Trophoblast cell (in vitro differentiated cells and primary cell): ENCODE results near the gene IL10. TPM values are rescaled to one million over a fixed set of nuclear protein-coding genes. Genes with fewer than 3 reads are reported as not detected.

Source experiments
- DNase-seq, 2 donors: peaks; one replicate each; pipeline ENCODE4 v3.0.0-alpha.2; 2016
- H2AFZ ChIP-seq: 2 replicates; pipeline ENCODE4 v1.6.1; 2013; ENCODE audit warnings: low read length, moderate library complexity, mild to moderate bottlenecking; ENCODE audit not compliant: insufficient read depth, poor library complexity
- H2AK5ac ChIP-seq: 2 replicates; pipeline ENCODE4 v1.6.1; 2013; ENCODE audit warnings: mild to moderate bottlenecking, low read length
- H2BK120ac ChIP-seq: 2 replicates; pipeline ENCODE4 v1.6.1; 2013; ENCODE audit warnings: low read length, mild to moderate bottlenecking, moderate library complexity; ENCODE audit not compliant: insufficient read depth, poor library complexity
- H2BK12ac ChIP-seq: 2 replicates; pipeline ENCODE4 v1.6.1; 2013; ENCODE audit warnings: mild to moderate bottlenecking, low read length, moderate library complexity
- H2BK5ac ChIP-seq: 2 replicates; pipeline ENCODE4 v1.6.1; 2013; ENCODE audit warnings: low read length, low read depth, moderate library complexity, mild to moderate bottlenecking; ENCODE audit not compliant: poor library complexity
- H3K14ac ChIP-seq: 2 replicates; pipeline ENCODE4 v1.6.1; 2013; ENCODE audit warnings: mild to moderate bottlenecking, low read length
- H3K18ac ChIP-seq: 2 replicates; pipeline ENCODE4 v1.6.1; 2013; ENCODE audit warnings: mild to moderate bottlenecking, low read length
- H3K23ac ChIP-seq: 2 replicates; pipeline ENCODE4 v1.6.1; 2013; ENCODE audit warnings: low read length
- H3K27ac ChIP-seq: 2 replicates; pipeline ENCODE4 v1.5.1; 2013; ENCODE audit warnings: low read depth, mild to moderate bottlenecking, inconsistent platforms, low read length, moderate library complexity
- H3K27me3 ChIP-seq: 2 replicates; pipeline ENCODE4 v1.6.1; 2013; ENCODE audit warnings: inconsistent platforms, mild to moderate bottlenecking, low read length, moderate library complexity; ENCODE audit not compliant: insufficient read depth
- H3K36me3 ChIP-seq, 2 experiments: 1 replicate in 1 of 2; 2 replicates in 1 of 2; pipeline ENCODE4 v1.6.1; 2013; ENCODE audit warnings: low read length in 2 of 2, mild to moderate bottlenecking in 2 of 2, moderate library complexity in 1 of 2; ENCODE audit not compliant: insufficient read depth in 2 of 2, control insufficient read depth in 1 of 2
- H3K4ac ChIP-seq: 2 replicates; pipeline ENCODE4 v1.6.1; 2013; ENCODE audit warnings: low read depth, mild to moderate bottlenecking, low read length, moderate library complexity
- H3K4me1 ChIP-seq, 2 experiments: 1 replicate in 1 of 2; 2 replicates in 1 of 2; pipeline ENCODE4 v1.6.1; 2013; ENCODE audit warnings: low read length in 2 of 2, mild to moderate bottlenecking in 2 of 2, moderate library complexity in 1 of 2; ENCODE audit not compliant: insufficient read depth in 2 of 2, control insufficient read depth in 1 of 2
- H3K4me2 ChIP-seq: 2 replicates; pipeline ENCODE4 v1.6.1; 2013; ENCODE audit warnings: inconsistent platforms, mild to moderate bottlenecking, low read length, moderate library complexity
- H3K4me3 ChIP-seq: 2 replicates; pipeline ENCODE4 v1.5.1; 2013; ENCODE audit warnings: mild to moderate bottlenecking, low read depth, low read length, inconsistent platforms
- H3K79me1 ChIP-seq: one replicate; pipeline ENCODE4 v1.6.1; 2013; ENCODE audit warnings: low read length
- H3K79me2 ChIP-seq: 2 replicates; pipeline ENCODE4 v1.6.1; 2013; ENCODE audit warnings: low read length, mild to moderate bottlenecking; ENCODE audit not compliant: control insufficient read depth, insufficient read depth, poor library complexity
- H3K9ac ChIP-seq: 2 replicates; pipeline ENCODE4 v1.6.1; 2013; ENCODE audit warnings: mild to moderate bottlenecking, low read length
- H3K9me3 ChIP-seq: 2 replicates; pipeline ENCODE4 v1.6.1; 2013; ENCODE audit warnings: low read depth, mild to moderate bottlenecking, control low read depth, inconsistent platforms, low read length; ENCODE audit not compliant: insufficient read depth
- H4K12ac ChIP-seq: 2 replicates; pipeline ENCODE4 v1.6.1; 2013; ENCODE audit warnings: low read depth, mild to moderate bottlenecking, low read length, moderate library complexity
- H4K8ac ChIP-seq: 2 replicates; pipeline ENCODE4 v1.6.1; 2013; ENCODE audit warnings: low read depth, mild to moderate bottlenecking, low read length, moderate library complexity
- H4K91ac ChIP-seq: one replicate; pipeline ENCODE4 v1.6.1; 2013; ENCODE audit warnings: low read depth, mild to moderate bottlenecking, low read length, moderate library complexity
- WGBS: extraction: QIAGEN DNeasy Blood & Tissue Kit; methylation state at CpG from one replicate; pipeline ENCODE4 v1.1.7; 2013; ENCODE audit warnings: missing lambda C conversion rate; ENCODE audit not compliant: insufficient read length, insufficient coverage; ENCODE audit errors: extremely low coverage; 5-methylcytosine and 5-hydroxymethylcytosine counted together
- polyA plus RNA-seq: library from polyadenylated mRNA; stranded (reverse); fragments of 200-250 nt; gene quantifications from 2 replicates; pipeline ENCODE4 v1.2.3, GENCODE V29; 2013

Gene IL10
- polyA plus RNA-seq = not detected in 2 replicates

- H3K18ac ChIP-seq = no peak within 1 kb of the TSS
- no peaks in the 10 kb centered on the region for H3K79me1 ChIP-seq
- H3K27ac ChIP-seq = no peak within 1 kb of the TSS
- H3K4me3 ChIP-seq = no peak within 1 kb of the TSS
- no peak within 1 kb of the TSS for H3K4ac ChIP-seq
- no peaks in the 10 kb centered on the region for H3K27me3 ChIP-seq
- no peaks in the 10 kb centered on the region for H3K4me1 ChIP-seq
- H2AFZ ChIP-seq = no peak within 1 kb of the TSS
- no peak within 1 kb of the TSS for H3K9ac ChIP-seq
- no peak within 1 kb of the TSS for H4K8ac ChIP-seq
- H3K79me2 ChIP-seq = no peaks in the 10 kb centered on the region
- H3K4me2 ChIP-seq = no peak within 1 kb of the TSS
- no peak within 1 kb of the TSS for H4K12ac ChIP-seq
- H2BK12ac ChIP-seq = no peak within 1 kb of the TSS
- H3K36me3 ChIP-seq = no peaks in the 10 kb centered on the region
- DNase-seq = no peak
- no peak within 1 kb of the TSS for H2BK120ac ChIP-seq
- no peaks in the 10 kb centered on the region for H3K9me3 ChIP-seq
- H3K14ac ChIP-seq = no peak within 1 kb of the TSS
- no peak within 1 kb of the TSS for H3K23ac ChIP-seq
- H4K91ac ChIP-seq = no peak within 1 kb of the TSS
- no CpG with 5 or more reads among the region's 8 CpGs for WGBS
- H2BK5ac ChIP-seq = no peak within 1 kb of the TSS
- no peak within 1 kb of the TSS for H2AK5ac ChIP-seq
These were observed at the start of gene IL10 for GRCh38 chr1:206772243-206772937. IL10 (minus strand) TSS chr1:206772494; CDS start chr1:206772435, 59 bp downstream.

DNA sequence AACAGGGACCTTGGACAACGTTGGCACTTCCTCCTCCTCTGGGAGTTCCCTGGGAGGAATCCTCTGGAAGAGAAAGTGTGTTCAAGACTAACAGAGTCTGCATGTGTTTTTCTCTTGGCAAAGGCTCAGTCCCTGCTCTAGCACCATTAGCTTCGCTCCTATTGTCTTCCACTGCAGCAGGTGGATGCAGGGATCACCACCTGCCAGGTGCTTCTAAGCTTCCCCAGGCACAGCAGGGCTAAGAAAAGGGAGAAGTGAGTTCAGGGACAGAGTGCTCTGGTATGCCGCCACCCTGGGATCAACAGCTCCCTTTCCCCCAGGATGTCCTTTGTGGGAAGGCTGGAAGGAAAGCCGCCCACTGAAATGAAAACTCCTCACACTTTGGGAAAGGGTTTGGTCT, 49.2 kb upstream of the IL10 start:
- Histone ChIP-seq H3K4ac (no peak overlapping the region), H3K27ac (no peak overlapping the region), H3K18ac (no peak overlapping the region), H3K23ac (no peak overlapping the region), H3K9me3 (no peaks in the 10 kb centered on the region), H4K91ac (no peak overlapping the region), H3K79me2 (no peaks in the 10 kb centered on the region), H3K36me3 (no peaks in the 10 kb centered on the region), H3K27me3 (no peaks in the 10 kb centered on the region), H2AFZ (no peak overlapping the region), H2BK12ac (no peak overlapping the region), H4K12ac (no peak overlapping the region), H3K14ac (no peak overlapping the region), H3K4me3 (no peak overlapping the region), H3K9ac (no peak overlapping the region), H2BK120ac (no peak overlapping the region), H4K8ac (no peak overlapping the region), H3K4me2 (no peak overlapping the region), H2BK5ac (no peak overlapping the region), H3K79me1 (no peaks in the 10 kb centered on the region), H3K4me1 (no peaks in the 10 kb centered on the region), H2AK5ac (no peak overlapping the region)
- no CpG with 5 or more reads among the region's 4 CpGs for WGBS
- DNase-seq = no peak

DNA sequence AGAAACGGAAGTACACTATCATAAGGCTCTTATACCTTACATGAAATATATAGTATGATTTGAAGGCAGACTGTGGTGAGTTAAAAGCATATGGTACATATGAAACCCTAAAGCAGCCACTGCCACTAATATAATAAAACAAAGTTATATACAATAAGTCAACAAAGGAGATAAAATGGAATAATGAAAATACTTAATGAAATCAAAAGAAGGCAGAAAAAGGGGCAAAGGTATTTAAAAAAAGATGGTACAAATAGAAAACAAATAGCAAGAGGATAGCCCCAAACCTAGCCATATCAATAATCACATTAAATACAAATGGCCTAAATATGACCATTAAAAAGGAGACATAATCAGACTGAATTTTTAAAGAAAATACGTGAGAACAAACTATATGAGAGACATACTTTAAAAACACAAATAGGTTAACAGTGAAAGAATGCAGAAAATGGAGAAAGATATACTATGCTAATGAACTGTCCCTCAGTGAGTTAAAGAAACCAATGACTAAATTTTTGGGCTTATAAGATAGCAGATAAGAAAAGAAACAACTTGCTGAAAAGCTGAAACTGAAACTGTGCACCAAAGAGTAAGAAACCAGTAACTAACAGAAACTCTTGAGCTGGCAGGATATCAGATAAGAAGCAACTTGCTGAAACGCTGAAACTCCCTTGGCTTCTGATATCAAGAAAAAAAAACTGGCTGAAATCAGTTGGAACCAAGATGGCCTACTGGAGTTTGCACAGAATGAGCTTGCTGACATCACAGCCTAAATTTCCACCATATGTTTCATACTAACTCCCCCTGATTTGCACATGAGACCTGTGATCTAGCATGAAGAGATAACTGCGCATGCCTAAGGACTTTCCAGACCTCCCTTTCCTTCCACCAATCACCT, 44.3 kb upstream of the IL10 start:
- Histone ChIP-seq H3K18ac (no peak overlapping the region), H3K4me2 (no peak overlapping the region), H2AFZ (no peak overlapping the region), H3K27me3 (no peaks in the 10 kb centered on the region), H3K14ac (no peak overlapping the region), H2BK120ac (no peak overlapping the region), H3K4ac (no peak overlapping the region), H2AK5ac (no peak overlapping the region), H3K79me2 (no peaks in the 10 kb centered on the region), H4K12ac (no peak overlapping the region), H2BK12ac (no peak overlapping the region), H4K8ac (no peak overlapping the region), H3K27ac (no peak overlapping the region), H3K4me3 (no peak overlapping the region), H3K36me3 (no peaks in the 10 kb centered on the region), H3K23ac (no peak overlapping the region), H4K91ac (no peak overlapping the region), H3K9ac (no peak overlapping the region), H3K4me1 (no peaks in the 10 kb centered on the region), H3K79me1 (no peaks in the 10 kb centered on the region), H2BK5ac (no peak overlapping the region), H3K9me3 (no peaks in the 10 kb centered on the region)
- WGBS = no CpG with 5 or more reads among the region's 4 CpGs
- no peak for DNase-seq

DNA sequence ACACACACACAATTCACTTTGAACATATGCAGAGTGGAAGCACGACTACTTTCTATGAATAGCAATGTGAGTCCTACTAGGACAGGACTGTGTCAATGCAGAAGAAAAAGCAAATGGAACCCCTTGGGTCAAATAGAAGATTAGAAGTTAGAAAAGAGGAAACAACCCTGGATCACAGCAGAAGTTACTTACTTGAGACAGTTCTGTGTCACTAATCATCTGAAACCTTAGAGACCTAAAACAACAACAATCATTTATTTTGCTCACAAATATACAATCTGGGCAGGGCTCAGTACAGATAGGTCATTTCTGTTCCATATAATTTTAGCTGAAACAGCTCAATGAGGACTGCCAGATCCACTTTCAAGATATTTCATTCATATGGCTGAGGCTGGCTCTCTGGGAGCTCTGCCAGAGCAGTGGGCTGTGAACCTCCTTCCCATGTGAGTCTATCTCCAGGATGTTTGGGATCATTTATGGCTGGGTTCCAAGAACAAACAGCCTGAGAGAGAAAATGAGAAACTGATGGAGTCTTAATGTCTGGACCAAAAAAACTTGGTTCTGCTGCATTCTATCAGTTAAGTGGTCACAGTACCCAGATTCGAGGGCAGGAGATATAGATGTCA, 42.5 kb upstream of the IL10 start:
- no CpG with 5 or more reads among the region's 2 CpGs for WGBS
- Histone ChIP-seq H3K14ac (no peak overlapping the region), H2AFZ (no peak overlapping the region), H3K4me1 (no peaks in the 10 kb centered on the region), H4K91ac (no peak overlapping the region), H3K4me3 (no peak overlapping the region), H3K27me3 (no peaks in the 10 kb centered on the region), H3K79me2 (no peaks in the 10 kb centered on the region), H3K9ac (no peak overlapping the region), H3K36me3 (no peaks in the 10 kb centered on the region), H3K27ac (no peak overlapping the region), H4K8ac (no peak overlapping the region), H3K23ac (no peak overlapping the region), H2BK12ac (no peak overlapping the region), H4K12ac (no peak overlapping the region), H3K79me1 (no peaks in the 10 kb centered on the region), H2AK5ac (no peak overlapping the region), H3K9me3 (no peaks in the 10 kb centered on the region), H2BK120ac (no peak overlapping the region), H3K18ac (no peak overlapping the region), H3K4me2 (no peak overlapping the region), H2BK5ac (no peak overlapping the region), H3K4ac (no peak overlapping the region)
- DNase-seq = no peak
